DOHH2 (cell line): ENCODE data around the gene HASPIN.
"Not testable (repeated sequence)": the region's sequence is repeated elsewhere in the genome, so short reads cannot be mapped to it uniquely, and the experiment has no call there.

Source experiments
- H3F3A ChIP-seq: fragments of 200-600 bp; sonication (generic), shearing (Covaris generic); 2 replicates; pipeline ENCODE4 v1.6.0; 2016; ENCODE audit warnings: antibody characterized with exemption, mild to moderate bottlenecking; ENCODE audit not compliant: control insufficient read depth, insufficient read depth
- H3K27ac ChIP-seq: fragments of 200-600 bp; sonication (generic); 2 replicates; pipeline ENCODE4 v1.5.1; 2014; ENCODE audit warnings: low read depth, mild to moderate bottlenecking, low read length, moderate library complexity
- H3K27me3 ChIP-seq: fragments of 200-600 bp; sonication (generic); 2 replicates; pipeline ENCODE4 v1.6.1; 2014; ENCODE audit warnings: mild to moderate bottlenecking, low read length, mixed read lengths; ENCODE audit not compliant: control insufficient read depth
- H3K36me3 ChIP-seq: fragments of 200-600 bp; sonication (generic); 2 replicates; pipeline ENCODE4 v1.6.1; 2014; ENCODE audit warnings: mild to moderate bottlenecking, low read length, moderate library complexity, mixed read lengths; ENCODE audit not compliant: control insufficient read depth
- H3K4me1 ChIP-seq: fragments of 200-600 bp; sonication (generic); 2 replicates; pipeline ENCODE4 v1.6.1; 2014; ENCODE audit warnings: mild to moderate bottlenecking, low read length, mixed read lengths; ENCODE audit not compliant: control insufficient read depth
- H3K4me2 ChIP-seq: fragments of 200-600 bp; sonication (generic); 2 replicates; pipeline ENCODE4 v1.6.0; 2014; ENCODE audit warnings: mild to moderate bottlenecking, low read length, moderate library complexity
- H3K4me3 ChIP-seq: fragments of 200-600 bp; sonication (generic); 2 replicates; pipeline ENCODE4 v1.5.1; 2014; ENCODE audit warnings: mild to moderate bottlenecking, low read length, mixed read lengths
- H3K79me2 ChIP-seq: fragments of 200-600 bp; sonication (generic); 2 replicates; pipeline ENCODE4 v1.6.1; 2014; ENCODE audit warnings: mild to moderate bottlenecking, low read length, mixed read lengths; ENCODE audit not compliant: control insufficient read depth
- H3K9me2 ChIP-seq: fragments of 200-600 bp; sonication (generic); replicated peaks from 2 replicates; pipeline ENCODE4 v1.6.1; 2014; ENCODE audit warnings: mild to moderate bottlenecking, low read length, mixed read lengths; ENCODE audit not compliant: control insufficient read depth
- H3K9me3 ChIP-seq: fragments of 200-600 bp; sonication (generic); 2 replicates; pipeline ENCODE4 v1.6.1; 2014; ENCODE audit warnings: antibody characterized with exemption, low read length, mixed read lengths; ENCODE audit not compliant: control insufficient read depth, insufficient read depth
- H4K20me1 ChIP-seq: fragments of 200-600 bp; sonication (generic); 2 replicates; pipeline ENCODE4 v1.6.0; 2014; ENCODE audit warnings: low read depth, mild to moderate bottlenecking, antibody characterized with exemption, low read length, moderate library complexity; ENCODE audit not compliant: control insufficient read depth, insufficient read depth
- EZH2phosphoT487 ChIP-seq: fragments of 200-600 bp; sonication (generic); IDR thresholded peaks from 2 replicates; pipeline ENCODE4 v1.6.1; 2017; ENCODE audit warnings: borderline replicate concordance, mild to moderate bottlenecking, antibody characterized with exemption, low read length, moderate library complexity, mixed read lengths
- TF ChIP-seq, protein P1 (sequence below): fragments of 200-600 bp; sonication (generic); IDR thresholded peaks from one replicate; pipeline ENCODE4 v1.5.1; 2014; ENCODE audit warnings: antibody characterized with exemption, mild to moderate bottlenecking, low read depth, low read length; ENCODE audit not compliant: poor library complexity, severe bottlenecking

Gene HASPIN

GRCh38 chr17:3723188-3723555 lies 531 bp upstream of the HASPIN start:
- Histone ChIP-seq H3K79me2 (peaks cover 77% of the 10 kb centered on the region), H4K20me1 (peaks cover 26% of the 10 kb centered on the region), H3K9me3 (no peaks in the 10 kb centered on the region), H3K27ac (peak overlapping the region; percentile 54), H3F3A (0 out of 2 replicates have a peak, but pooled peaks cover 2% of the 10 kb centered on the region), H3K27me3 (no peaks in the 10 kb centered on the region), H3K4me2 (peak overlapping the region; percentile 93), H3K4me1 (peaks cover 63% of the 10 kb centered on the region), H3K36me3 (peaks cover 79% of the 10 kb centered on the region), H3K9me2 (no peaks in the 10 kb centered on the region), H3K4me3 (peak overlapping the region; percentile 80)
- no peak for TF ChIP-seq EZH2phosphoT487
- TF ChIP-seq, protein P1, sequence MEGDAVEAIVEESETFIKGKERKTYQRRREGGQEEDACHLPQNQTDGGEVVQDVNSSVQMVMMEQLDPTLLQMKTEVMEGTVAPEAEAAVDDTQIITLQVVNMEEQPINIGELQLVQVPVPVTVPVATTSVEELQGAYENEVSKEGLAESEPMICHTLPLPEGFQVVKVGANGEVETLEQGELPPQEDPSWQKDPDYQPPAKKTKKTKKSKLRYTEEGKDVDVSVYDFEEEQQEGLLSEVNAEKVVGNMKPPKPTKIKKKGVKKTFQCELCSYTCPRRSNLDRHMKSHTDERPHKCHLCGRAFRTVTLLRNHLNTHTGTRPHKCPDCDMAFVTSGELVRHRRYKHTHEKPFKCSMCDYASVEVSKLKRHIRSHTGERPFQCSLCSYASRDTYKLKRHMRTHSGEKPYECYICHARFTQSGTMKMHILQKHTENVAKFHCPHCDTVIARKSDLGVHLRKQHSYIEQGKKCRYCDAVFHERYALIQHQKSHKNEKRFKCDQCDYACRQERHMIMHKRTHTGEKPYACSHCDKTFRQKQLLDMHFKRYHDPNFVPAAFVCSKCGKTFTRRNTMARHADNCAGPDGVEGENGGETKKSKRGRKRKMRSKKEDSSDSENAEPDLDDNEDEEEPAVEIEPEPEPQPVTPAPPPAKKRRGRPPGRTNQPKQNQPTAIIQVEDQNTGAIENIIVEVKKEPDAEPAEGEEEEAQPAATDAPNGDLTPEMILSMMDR = peak; percentile 18

DNA sequence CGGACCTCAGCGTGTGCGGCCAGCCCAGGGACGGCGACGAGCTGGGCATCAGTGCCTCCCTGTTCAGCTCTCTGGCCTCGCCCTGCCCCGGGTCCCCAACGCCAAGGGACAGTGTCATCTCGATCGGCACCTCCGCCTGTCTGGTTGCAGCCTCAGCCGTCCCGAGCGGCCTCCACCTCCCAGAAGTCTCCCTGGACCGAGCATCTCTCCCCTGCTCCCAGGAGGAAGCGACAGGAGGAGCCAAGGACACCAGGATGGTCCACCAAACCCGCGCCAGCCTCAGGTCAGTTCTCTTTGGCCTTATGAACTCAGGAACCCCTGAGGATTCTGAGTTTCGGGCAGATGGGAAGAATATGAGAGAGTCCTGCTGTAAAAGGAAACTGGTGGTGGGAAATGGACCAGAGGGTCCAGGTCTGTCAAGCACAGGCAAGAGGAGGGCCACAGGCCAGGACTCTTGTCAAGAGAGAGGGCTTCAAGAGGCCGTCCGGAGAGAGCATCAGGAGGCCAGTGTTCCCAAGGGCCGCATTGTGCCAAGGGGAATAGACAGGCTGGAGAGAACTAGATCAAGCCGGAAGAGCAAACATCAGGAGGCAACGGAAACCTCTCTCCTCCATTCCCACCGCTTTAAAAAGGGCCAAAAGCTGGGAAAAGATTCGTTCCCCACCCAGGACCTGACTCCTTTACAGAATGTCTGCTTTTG lies 825 bp downstream of the HASPIN start:
- H3F3A ChIP-seq = 0 out of 2 replicates have a peak, but pooled peaks cover 2% of the 10 kb centered on the region
- H3K79me2 ChIP-seq = peaks cover 88% of the 10 kb centered on the region
- peak overlapping the region; percentile 93 for H3K4me2 ChIP-seq
- H3K27ac ChIP-seq = peak overlapping the region; percentile 54
- H3K9me2 ChIP-seq = no peaks in the 10 kb centered on the region
- peaks cover 67% of the 10 kb centered on the region for H3K4me1 ChIP-seq
- peaks cover 75% of the 10 kb centered on the region for H3K36me3 ChIP-seq
- H3K9me3 ChIP-seq = no peaks in the 10 kb centered on the region
- H4K20me1 ChIP-seq = peaks cover 26% of the 10 kb centered on the region
- peak overlapping the region; percentile 80 for H3K4me3 ChIP-seq
- H3K27me3 ChIP-seq = no peaks in the 10 kb centered on the region
- TF ChIP-seq EZH2phosphoT487 = no peak
- TF ChIP-seq, protein P1 = no peak

DNA sequence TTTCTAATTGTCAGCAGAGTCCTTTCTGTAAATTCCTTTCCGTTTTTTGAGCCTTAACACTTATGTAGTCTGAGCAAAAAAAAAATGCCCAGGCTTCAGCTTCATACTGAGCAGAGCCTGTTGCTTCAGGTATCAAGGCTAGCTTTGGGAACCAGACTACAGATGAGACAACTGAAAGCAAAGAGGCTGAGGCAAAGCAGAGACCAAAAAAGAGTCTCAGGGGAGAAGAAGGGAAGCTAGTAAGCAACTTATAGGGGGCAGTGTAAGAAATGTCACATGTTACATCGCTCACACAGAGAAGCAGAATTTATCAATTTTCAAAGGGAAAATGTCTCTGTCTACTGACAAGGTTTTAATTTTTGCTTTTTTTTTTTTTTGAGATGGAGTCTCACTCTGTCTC lies 3.3 kb downstream of the HASPIN start:
- Histone ChIP-seq H3K27ac (peak overlapping the region; percentile 61), H3F3A (peaks cover 8% of the 10 kb centered on the region; the same call in 1 of the 2 replicates), H3K9me3 (no peaks in the 10 kb centered on the region), H4K20me1 (peaks cover 26% of the 10 kb centered on the region), H3K9me2 (no peaks in the 10 kb centered on the region), H3K27me3 (no peaks in the 10 kb centered on the region), H3K36me3 (peaks cover 62% of the 10 kb centered on the region), H3K4me2 (peak overlapping the region; percentile 93), H3K4me3 (peak overlapping the region; percentile 80), H3K4me1 (peaks cover 58% of the 10 kb centered on the region), H3K79me2 (peaks cover 72% of the 10 kb centered on the region)
- no peak for TF ChIP-seq EZH2phosphoT487
- TF ChIP-seq, protein P1 = no peak

- Histone ChIP-seq H3K4me3 (peak overlapping the region; percentile 36), H3K79me2 (peaks cover 63% of the 10 kb centered on the region), H3K36me3 (peaks cover 57% of the 10 kb centered on the region), H4K20me1 (peaks cover 26% of the 10 kb centered on the region), H3K4me2 (peak overlapping the region; percentile 93), H3K4me1 (peaks cover 57% of the 10 kb centered on the region), H3K27ac (peak overlapping the region; percentile 61; the same call in 1 of the 2 replicates)
- H3K27me3 ChIP-seq, H3K9me3 ChIP-seq, H3F3A ChIP-seq, H3K9me2 ChIP-seq: not testable (repeated sequence)
Measured at GRCh38 chr17:3728099-3728498, 4.4 kb downstream of the HASPIN start.
